ENCODE results near the gene EXOG. TPM values are rescaled to one million over a fixed set of nuclear protein-coding genes. Genes with fewer than 3 reads are reported as not detected.

Gene EXOG
- total and polyA plus RNA-seq, 2 donors from 2014 or later: 5.5 to 16.4 TPM

DNA sequence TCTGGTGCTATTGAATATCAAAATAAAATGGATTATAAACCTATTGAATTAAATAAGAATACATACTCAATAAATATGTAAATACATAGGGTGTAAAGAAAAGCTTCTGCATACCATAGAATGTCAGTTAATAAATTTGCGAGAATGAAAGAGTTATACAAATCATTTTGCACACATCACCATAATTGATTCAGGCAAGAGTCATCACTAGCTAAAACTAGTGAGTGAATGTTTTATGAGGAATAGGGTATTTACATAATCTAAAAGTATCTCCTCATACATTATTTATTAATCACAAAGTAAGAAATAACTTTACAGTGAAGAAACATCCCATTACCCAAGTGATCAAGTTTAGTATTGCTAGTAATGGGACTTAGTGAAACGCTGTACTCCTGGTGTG lies 13.6 kb downstream of the EXOG start:
- no peak overlapping the region for H3K27ac ChIP-seq (ENCODE audit: low read depth in 2 of 2, low read length in 2 of 2)
- peaks cover 4 to 11% (median 4%) of the 10 kb centered on the region in 3 donors for H3K36me3 ChIP-seq (ENCODE audit: control insufficient read depth in 2 of 3, insufficient read depth in 3 of 3, low read length in 3 of 3)
- DNase-seq (no peak), FAIRE-seq (no peak)
- H3K4me3 ChIP-seq (ENCODE audit: low read length in 3 of 3): no peak overlapping the region
- H3K9ac ChIP-seq (ENCODE audit: low read length in 3 of 3): no peak overlapping the region
- TF ChIP-seq CTCF (IDR thresholded peaks at IDR 0.05; ENCODE audit: borderline replicate concordance, extremely low read depth, insufficient read depth): no peak
- intact Hi-C loops (cut with DNase I): no loop called here
- no peaks in the 10 kb centered on the region for H3K4me1 ChIP-seq (ENCODE audit: control insufficient read depth in 2 of 3, insufficient read depth in 2 of 3, low read depth in 1 of 3, low read length in 3 of 3)
- no peaks in the 10 kb centered on the region for H3K9me3 ChIP-seq (ENCODE audit: control insufficient read depth in 2 of 3, insufficient read depth in 1 of 3, low read length in 3 of 3)
- no peaks in the 10 kb centered on the region for H3K27me3 ChIP-seq (ENCODE audit: control insufficient read depth, insufficient read depth, low read length)

- no peak overlapping the region for H3K9ac ChIP-seq (ENCODE audit: low read length in 3 of 3)
- no peak for FAIRE-seq
- no peaks in the 10 kb centered on the region for H3K4me1 ChIP-seq (ENCODE audit: control insufficient read depth in 2 of 3, insufficient read depth in 2 of 3, low read depth in 1 of 3, low read length in 3 of 3)
- H3K27ac ChIP-seq (ENCODE audit: low read depth in 2 of 2, low read length in 2 of 2): no peak overlapping the region
- peaks cover 4 to 11% (median 4%) of the 10 kb centered on the region in 3 donors for H3K36me3 ChIP-seq (ENCODE audit: control insufficient read depth in 2 of 3, insufficient read depth in 3 of 3, low read length in 3 of 3)
- intact Hi-C loops (cut with DNase I): no loop called here
- no peak overlapping the region for H3K4me3 ChIP-seq (ENCODE audit: low read length in 3 of 3)
- no peaks in the 10 kb centered on the region for H3K9me3 ChIP-seq (ENCODE audit: control insufficient read depth in 2 of 3, insufficient read depth in 1 of 3, low read length in 3 of 3)
- DNase-seq: no peak
- H3K27me3 ChIP-seq (ENCODE audit: control insufficient read depth, insufficient read depth, low read length): no peaks in the 10 kb centered on the region
- TF ChIP-seq CTCF (IDR thresholded peaks at IDR 0.05; ENCODE audit: borderline replicate concordance, extremely low read depth, insufficient read depth): no peak
Measured at GRCh38 chr3:38510631-38511030, 14.5 kb downstream of the EXOG start.

GRCh38 chr3:38511546-38511945 lies 15.4 kb downstream of the EXOG start:
- no peaks in the 10 kb centered on the region for H3K27me3 ChIP-seq (ENCODE audit: control insufficient read depth, insufficient read depth, low read length)
- intact Hi-C loops (cut with DNase I): no loop called here
- DNase-seq (no peak), FAIRE-seq (no peak)
- no peaks in the 10 kb centered on the region for H3K9me3 ChIP-seq (ENCODE audit: control insufficient read depth in 2 of 3, insufficient read depth in 1 of 3, low read length in 3 of 3)
- H3K4me1 ChIP-seq (ENCODE audit: control insufficient read depth in 2 of 3, insufficient read depth in 2 of 3, low read depth in 1 of 3, low read length in 3 of 3): no peaks in the 10 kb centered on the region
- no peak overlapping the region for H3K27ac ChIP-seq (ENCODE audit: low read depth in 2 of 2, low read length in 2 of 2)
- no peak overlapping the region for H3K9ac ChIP-seq (ENCODE audit: low read length in 3 of 3)
- H3K36me3 ChIP-seq (ENCODE audit: control insufficient read depth in 2 of 3, insufficient read depth in 3 of 3, low read length in 3 of 3): peaks cover 4 to 11% (median 4%) of the 10 kb centered on the region in 3 donors
- TF ChIP-seq CTCF (IDR thresholded peaks at IDR 0.05; ENCODE audit: borderline replicate concordance, extremely low read depth, insufficient read depth): no peak
- no peak overlapping the region for H3K4me3 ChIP-seq (ENCODE audit: low read length in 3 of 3)

- TF ChIP-seq CTCF (IDR thresholded peaks at IDR 0.05; ENCODE audit: borderline replicate concordance, extremely low read depth, insufficient read depth): no peak
- intact Hi-C loops (cut with DNase I): no loop called here
Measured at GRCh38 chr3:38515367-38515766, 19.2 kb downstream of the EXOG start.

More at GRCh38 chr3:38515367-38515766, 19.2 kb downstream of the EXOG start:
- DNase-seq (peak in 1 of 5 donors; percentile 68), FAIRE-seq (no peak)
- no peaks in the 10 kb centered on the region for H3K9me3 ChIP-seq (ENCODE audit: control insufficient read depth in 2 of 3, insufficient read depth in 1 of 3, low read length in 3 of 3)
- H3K27ac ChIP-seq (ENCODE audit: low read depth in 2 of 2, low read length in 2 of 2): no peak overlapping the region
- peaks cover 0 to 6% (median 0%) of the 10 kb centered on the region in 3 donors for H3K36me3 ChIP-seq (ENCODE audit: control insufficient read depth in 2 of 3, insufficient read depth in 3 of 3, low read length in 3 of 3)
- H3K27me3 ChIP-seq (ENCODE audit: control insufficient read depth, insufficient read depth, low read length): no peaks in the 10 kb centered on the region
- H3K4me1 ChIP-seq (ENCODE audit: control insufficient read depth in 2 of 3, insufficient read depth in 2 of 3, low read depth in 1 of 3, low read length in 3 of 3): no peaks in the 10 kb centered on the region
- H3K9ac ChIP-seq (ENCODE audit: low read length in 3 of 3): no peak overlapping the region
- H3K4me3 ChIP-seq (ENCODE audit: low read length in 3 of 3): no peak overlapping the region

All from kidney (tissue), 14 donors.